A549 treated with Hydrocortisone at 1 μM for 4 hours (cell line): ENCODE measurements around the gene OR13C5. TPM values are rescaled to one million over a fixed set of nuclear protein-coding genes. Genes with fewer than 3 reads are reported as not detected.

Experiments
- total RNA-seq: library from RNA; stranded (reverse); fragments of 200-300 nt; extraction: Qiagen RNA extraction; gene quantifications from 5 replicates; pipeline ENCODE4 v1.2.3, GENCODE V29; 2022

OR13C5 gene, protein sequence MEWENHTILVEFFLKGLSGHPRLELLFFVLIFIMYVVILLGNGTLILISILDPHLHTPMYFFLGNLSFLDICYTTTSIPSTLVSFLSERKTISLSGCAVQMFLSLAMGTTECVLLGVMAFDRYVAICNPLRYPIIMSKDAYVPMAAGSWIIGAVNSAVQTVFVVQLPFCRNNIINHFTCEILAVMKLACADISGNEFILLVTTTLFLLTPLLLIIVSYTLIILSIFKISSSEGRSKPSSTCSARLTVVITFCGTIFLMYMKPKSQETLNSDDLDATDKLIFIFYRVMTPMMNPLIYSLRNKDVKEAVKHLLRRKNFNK
- total RNA-seq: not detected in 5 replicates

DNA sequence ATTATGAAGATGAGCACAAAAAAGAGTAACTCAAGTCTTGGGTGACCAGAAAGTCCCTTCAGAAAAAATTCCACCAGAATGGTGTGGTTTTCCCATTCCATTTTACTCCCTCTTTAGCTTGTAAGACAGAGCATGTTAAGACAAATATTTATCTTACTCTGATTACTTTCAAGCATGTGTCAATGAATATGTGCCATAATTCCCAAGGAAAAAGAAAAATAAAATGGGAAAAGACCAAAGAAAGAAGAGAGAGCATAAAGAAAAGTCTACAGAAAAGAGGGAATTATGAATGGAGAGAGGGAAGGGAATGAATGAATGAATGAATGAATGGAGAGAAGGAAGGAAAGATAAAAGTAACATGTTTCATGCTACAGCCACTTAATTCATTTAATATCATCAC lies at the start of gene OR13C5:
OR13C5 (minus strand) TSS at position 101 of the 400 bp plus-strand sequence; CDS start at position 101, 0 bp downstream.

DNA sequence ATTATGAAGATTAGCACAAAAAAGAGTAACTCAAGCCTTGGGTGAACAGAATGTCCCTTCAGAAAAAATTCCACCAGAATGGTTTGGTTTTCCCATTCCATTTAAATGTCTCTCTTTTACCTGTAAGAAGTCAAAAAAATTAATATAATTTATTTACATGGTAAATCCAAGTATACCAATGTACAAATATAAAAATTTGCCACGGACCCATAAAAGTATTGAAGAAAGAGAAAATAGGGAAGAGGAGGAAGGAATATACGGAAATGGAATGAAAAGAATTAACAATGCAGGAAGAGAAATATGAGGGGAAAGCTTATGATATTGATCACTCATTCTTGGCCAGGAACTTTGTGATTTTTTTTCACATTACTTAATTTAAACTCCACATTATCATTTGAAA lies 18.9 kb upstream of the OR13C5 start, which contains the start of gene OR13C9:
OR13C9 (minus strand) TSS at position 101 of the 400 bp plus-strand sequence; CDS start at position 101, 0 bp downstream.

DNA sequence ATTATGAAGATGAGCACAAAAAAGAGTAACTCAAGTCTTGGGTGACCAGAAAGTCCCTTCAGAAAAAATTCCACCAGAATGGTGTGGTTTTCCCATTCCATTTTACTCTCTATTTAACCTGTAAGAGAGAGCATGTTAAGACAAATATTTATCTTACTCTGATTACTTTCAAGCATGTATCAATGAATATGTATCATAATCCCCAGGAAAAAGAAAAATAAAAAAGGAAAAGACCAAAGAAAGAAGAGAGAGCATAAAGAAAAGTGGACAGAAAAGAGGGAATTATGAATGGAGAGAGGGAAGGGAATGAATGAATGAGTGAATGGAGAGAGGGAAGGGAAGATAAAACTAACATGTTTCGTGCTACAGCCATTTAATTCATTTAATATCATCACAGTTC lies 6.3 kb upstream of the OR13C5 start, which contains the start of gene OR13C2:
OR13C2 (minus strand) TSS at position 101 of the 400 bp plus-strand sequence; CDS start at position 101, 0 bp downstream.

DNA sequence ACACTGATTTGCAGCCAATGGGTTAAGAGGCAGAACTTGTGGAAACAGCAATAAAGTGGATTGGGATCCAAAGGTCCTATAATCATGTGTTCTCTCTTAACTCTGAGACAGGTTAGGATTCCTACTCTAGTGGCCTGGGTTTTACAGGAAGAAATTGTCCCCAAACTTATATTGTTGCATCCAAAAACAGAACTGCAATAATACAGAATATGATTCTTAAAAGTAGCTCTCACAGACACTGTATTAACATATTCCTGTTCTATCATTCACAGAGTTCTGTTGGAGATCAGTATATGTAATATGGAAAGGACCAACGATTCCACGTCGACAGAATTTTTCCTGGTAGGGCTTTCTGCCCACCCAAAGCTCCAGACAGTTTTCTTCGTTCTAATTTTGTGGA lies 30.3 kb downstream of the OR13C5 start, which contains the start of gene OR13C8:
OR13C8 (plus strand) TSS at position 301 of the 400 bp plus-strand sequence; CDS start at position 301, 0 bp downstream.

Other genes starting within 250 kb of the OR13C5 start
- not detected in 5 replicates for gene OR13F1, start 95.2 kb downstream of the OR13C5 start, total RNA-seq
- not detected in 5 replicates for gene OR13C4, start 72.2 kb downstream of the OR13C5 start, total RNA-seq
- not detected in 5 replicates for gene OR13C3, start 62.6 kb downstream of the OR13C5 start, total RNA-seq
- not detected in 5 replicates for gene OR13C8, start 30.2 kb downstream of the OR13C5 start, total RNA-seq
- not detected in 5 replicates for gene OR13C2, start 6.2 kb upstream of the OR13C5 start, total RNA-seq
- not detected in 5 replicates for gene OR13C9, start 18.8 kb upstream of the OR13C5 start, total RNA-seq
- gene OR13D1, start 95.1 kb upstream of the OR13C5 start, total RNA-seq: not detected in 5 replicates
- gene NIPSNAP3A, start 148.3 kb upstream of the OR13C5 start, total RNA-seq: 10.4 to 14.6 TPM (median 14.1 TPM) in 5 replicates
- gene NIPSNAP3B, start 164.7 kb upstream of the OR13C5 start, total RNA-seq: 0.42 to 0.73 TPM (median 0.59 TPM) in 5 replicates